ENCODE results near the gene GEMIN8. TPM values are rescaled to one million over a fixed set of nuclear protein-coding genes. Genes with fewer than 3 reads are reported as not detected.

The GEMIN8 gene
- total and polyA plus RNA-seq, 4 donors = 17.6 to 36.0 (median 29.5) TPM

GRCh38 chrX:14050709-14051108 is 21.0 kb upstream of the GEMIN8 start:
- Histone ChIP-seq H3K4me1 (ENCODE audit: control insufficient read depth, insufficient read depth, low read length) (no peaks in the 10 kb centered on the region), H3K27ac (ENCODE audit: low read depth, low read length) (no peak overlapping the region), H3K27me3 (ENCODE audit: control insufficient read depth, insufficient read depth, low read length) (peaks cover 17% of the 10 kb centered on the region), H3K9me3 (ENCODE audit: control insufficient read depth, insufficient read depth, low read length) (peaks cover 6% of the 10 kb centered on the region), H3K4me3 (ENCODE audit: low read depth, low read length) (no peak overlapping the region), H3K36me3 (ENCODE audit: control insufficient read depth, insufficient read depth, low read length) (no peaks in the 10 kb centered on the region)
- no peak for DNase-seq (ENCODE audit: low read depth in 4 of 6, low spot score in 6 of 6)
- 60% methylated on average over 1 of the region's 1 CpG for WGBS (ENCODE audit: insufficient coverage)

GRCh38 chrX:14043209-14043608 is 13.5 kb upstream of the GEMIN8 start:
- H3K4me3 ChIP-seq (ENCODE audit: low read depth, low read length) = no peak overlapping the region
- no peaks in the 10 kb centered on the region for H3K4me1 ChIP-seq (ENCODE audit: control insufficient read depth, insufficient read depth, low read length)
- DNase-seq (ENCODE audit: low read depth in 4 of 6, low spot score in 6 of 6) = no peak
- H3K27me3 ChIP-seq (ENCODE audit: control insufficient read depth, insufficient read depth, low read length) = peaks cover 18% of the 10 kb centered on the region
- no peaks in the 10 kb centered on the region for H3K36me3 ChIP-seq (ENCODE audit: control insufficient read depth, insufficient read depth, low read length)
- H3K9me3 ChIP-seq (ENCODE audit: control insufficient read depth, insufficient read depth, low read length) = no peaks in the 10 kb centered on the region
- H3K27ac ChIP-seq (ENCODE audit: low read depth, low read length) = no peak overlapping the region

- Histone ChIP-seq H3K4me3 (ENCODE audit: low read depth, low read length) (no peak overlapping the region), H3K27me3 (ENCODE audit: control insufficient read depth, insufficient read depth, low read length) (peaks cover 14% of the 10 kb centered on the region), H3K9me3 (ENCODE audit: control insufficient read depth, insufficient read depth, low read length) (no peaks in the 10 kb centered on the region), H3K36me3 (ENCODE audit: control insufficient read depth, insufficient read depth, low read length) (no peaks in the 10 kb centered on the region), H3K27ac (ENCODE audit: low read depth, low read length) (no peak overlapping the region), H3K4me1 (ENCODE audit: control insufficient read depth, insufficient read depth, low read length) (no peaks in the 10 kb centered on the region)
- peak in 2 of 6 donors; percentile 68 to 78 for DNase-seq (ENCODE audit: low read depth in 4 of 6, low spot score in 6 of 6)
- no CpG with 5 or more reads among the region's 3 CpGs for WGBS (ENCODE audit: insufficient coverage)
Measured at GRCh38 chrX:14039344-14039743, 9.7 kb upstream of the GEMIN8 start.

GRCh38 chrX:14038375-14039085 is 8.8 kb upstream of the GEMIN8 start:
- no peak for DNase-seq (ENCODE audit: low read depth in 4 of 6, low spot score in 6 of 6)
- H3K36me3 ChIP-seq (ENCODE audit: control insufficient read depth, insufficient read depth, low read length) = no peaks in the 10 kb centered on the region
- H3K27me3 ChIP-seq (ENCODE audit: control insufficient read depth, insufficient read depth, low read length) = peaks cover 12% of the 10 kb centered on the region
- no CpG with 5 or more reads among the region's 3 CpGs for WGBS (ENCODE audit: insufficient coverage)
- no peaks in the 10 kb centered on the region for H3K9me3 ChIP-seq (ENCODE audit: control insufficient read depth, insufficient read depth, low read length)
- no peaks in the 10 kb centered on the region for H3K4me1 ChIP-seq (ENCODE audit: control insufficient read depth, insufficient read depth, low read length)
- H3K27ac ChIP-seq (ENCODE audit: low read depth, low read length) = no peak overlapping the region
- H3K4me3 ChIP-seq (ENCODE audit: low read depth, low read length) = no peak overlapping the region

- peak in 3 of 6 donors; percentile 65 to 85 (median 81) for DNase-seq (ENCODE audit: low read depth in 4 of 6, low spot score in 6 of 6)
- Histone ChIP-seq H3K27ac (ENCODE audit: low read depth, low read length) (no peak overlapping the region), H3K4me1 (ENCODE audit: control insufficient read depth, insufficient read depth, low read length) (peaks cover 6% of the 10 kb centered on the region), H3K9me3 (ENCODE audit: control insufficient read depth, insufficient read depth, low read length) (no peaks in the 10 kb centered on the region), H3K27me3 (ENCODE audit: control insufficient read depth, insufficient read depth, low read length) (peaks cover 10% of the 10 kb centered on the region), H3K4me3 (ENCODE audit: low read depth, low read length) (no peak overlapping the region), H3K36me3 (ENCODE audit: control insufficient read depth, insufficient read depth, low read length) (no peaks in the 10 kb centered on the region)
- WGBS (ENCODE audit: insufficient coverage) = no CpG with 5 or more reads among the region's 2 CpGs
Measured at GRCh38 chrX:14032406-14032805, 2.7 kb upstream of the GEMIN8 start.

GRCh38 chrX:14030174-14030530 is 460 bp upstream of the GEMIN8 start:
- H3K9me3 ChIP-seq (ENCODE audit: control insufficient read depth, insufficient read depth, low read length) = no peaks in the 10 kb centered on the region
- peaks cover 12% of the 10 kb centered on the region for H3K4me1 ChIP-seq (ENCODE audit: control insufficient read depth, insufficient read depth, low read length)
- H3K36me3 ChIP-seq (ENCODE audit: control insufficient read depth, insufficient read depth, low read length) = no peaks in the 10 kb centered on the region
- no peak for DNase-seq (ENCODE audit: low read depth in 4 of 6, low spot score in 6 of 6)
- peaks cover 12% of the 10 kb centered on the region for H3K27me3 ChIP-seq (ENCODE audit: control insufficient read depth, insufficient read depth, low read length)
- H3K27ac ChIP-seq (ENCODE audit: low read depth, low read length) = peak overlapping the region; percentile 88
- peak overlapping the region; percentile 75 for H3K4me3 ChIP-seq (ENCODE audit: low read depth, low read length)
- WGBS (ENCODE audit: insufficient coverage) = 5% methylated on average over 5 of the region's 7 CpGs

- DNase-seq (ENCODE audit: low read depth in 4 of 6, low spot score in 6 of 6) = peak in 1 of 6 donors; percentile 22
- 9% methylated on average over 5 of the region's 7 CpGs for WGBS (ENCODE audit: insufficient coverage)
- Histone ChIP-seq H3K27me3 (ENCODE audit: control insufficient read depth, insufficient read depth, low read length) (peaks cover 14% of the 10 kb centered on the region), H3K4me3 (ENCODE audit: low read depth, low read length) (peak overlapping the region; percentile 75), H3K36me3 (ENCODE audit: control insufficient read depth, insufficient read depth, low read length) (no peaks in the 10 kb centered on the region), H3K27ac (ENCODE audit: low read depth, low read length) (peak overlapping the region; percentile 88), H3K9me3 (ENCODE audit: control insufficient read depth, insufficient read depth, low read length) (no peaks in the 10 kb centered on the region), H3K4me1 (ENCODE audit: control insufficient read depth, insufficient read depth, low read length) (peaks cover 12% of the 10 kb centered on the region)
Measured at GRCh38 chrX:14029039-14029424, 660 bp downstream of the GEMIN8 start.

- 71% methylated on average over 1 of the region's 3 CpGs for WGBS (ENCODE audit: insufficient coverage)
- DNase-seq (ENCODE audit: low read depth in 4 of 6, low spot score in 6 of 6) = no peak
- Histone ChIP-seq H3K27ac (ENCODE audit: low read depth, low read length) (peak overlapping the region; percentile 88), H3K4me3 (ENCODE audit: low read depth, low read length) (peak overlapping the region; percentile 75), H3K9me3 (ENCODE audit: control insufficient read depth, insufficient read depth, low read length) (no peaks in the 10 kb centered on the region), H3K36me3 (ENCODE audit: control insufficient read depth, insufficient read depth, low read length) (no peaks in the 10 kb centered on the region), H3K4me1 (ENCODE audit: control insufficient read depth, insufficient read depth, low read length) (peaks cover 12% of the 10 kb centered on the region), H3K27me3 (ENCODE audit: control insufficient read depth, insufficient read depth, low read length) (peaks cover 14% of the 10 kb centered on the region)
Measured at GRCh38 chrX:14028473-14028872, 1.2 kb downstream of the GEMIN8 start.

GRCh38 chrX:14027511-14028019 is 2.1 kb downstream of the GEMIN8 start:
- H3K4me3 ChIP-seq (ENCODE audit: low read depth, low read length) = no peak overlapping the region
- peaks cover 12% of the 10 kb centered on the region for H3K4me1 ChIP-seq (ENCODE audit: control insufficient read depth, insufficient read depth, low read length)
- H3K27ac ChIP-seq (ENCODE audit: low read depth, low read length) = peak overlapping the region; percentile 81
- no peak for DNase-seq (ENCODE audit: low read depth in 4 of 6, low spot score in 6 of 6)
- no peaks in the 10 kb centered on the region for H3K36me3 ChIP-seq (ENCODE audit: control insufficient read depth, insufficient read depth, low read length)
- peaks cover 14% of the 10 kb centered on the region for H3K27me3 ChIP-seq (ENCODE audit: control insufficient read depth, insufficient read depth, low read length)
- no peaks in the 10 kb centered on the region for H3K9me3 ChIP-seq (ENCODE audit: control insufficient read depth, insufficient read depth, low read length)

- Histone ChIP-seq H3K27me3 (ENCODE audit: control insufficient read depth, insufficient read depth, low read length) (peaks cover 14% of the 10 kb centered on the region), H3K27ac (ENCODE audit: low read depth, low read length) (peak overlapping the region; percentile 81), H3K36me3 (ENCODE audit: control insufficient read depth, insufficient read depth, low read length) (no peaks in the 10 kb centered on the region), H3K4me1 (ENCODE audit: control insufficient read depth, insufficient read depth, low read length) (peaks cover 12% of the 10 kb centered on the region), H3K4me3 (ENCODE audit: low read depth, low read length) (no peak overlapping the region), H3K9me3 (ENCODE audit: control insufficient read depth, insufficient read depth, low read length) (no peaks in the 10 kb centered on the region)
- WGBS (ENCODE audit: insufficient coverage) = no CpG with 5 or more reads among the region's 1 CpG
- DNase-seq (ENCODE audit: low read depth in 4 of 6, low spot score in 6 of 6) = peak in 3 of 6 donors; percentile 46 to 84 (median 75)
Measured at GRCh38 chrX:14027036-14027435, 2.7 kb downstream of the GEMIN8 start.
